Neural cell (in vitro differentiated cells): Measurements from ENCODE around the gene TMEM170B. TPM values are rescaled to one million over a fixed set of nuclear protein-coding genes. Genes with fewer than 3 reads are reported as not detected.

ENCODE experiments used
- H2AFZ ChIP-seq: fragments of 200-600, 300-800 bp; sonication (generic), shearing (Covaris generic); 2 replicates; pipeline ENCODE4 v1.6.0; 2014; ENCODE audit warnings: low read depth, mild to moderate bottlenecking, antibody characterized with exemption, low read length, moderate library complexity
- H3F3A ChIP-seq: fragments of 200-600 bp; shearing (Covaris generic); 2 replicates; pipeline ENCODE4 v1.6.1; 2016; ENCODE audit warnings: mild to moderate bottlenecking, moderate library complexity, mixed read lengths, antibody characterized with exemption, low read length; ENCODE audit not compliant: insufficient read depth, poor library complexity, severe bottlenecking
- H3K27ac ChIP-seq: fragments of 200-600, 300-800 bp; sonication (generic), shearing (Covaris generic); 2 replicates; pipeline ENCODE4 v1.5.1; 2014; ENCODE audit warnings: mild to moderate bottlenecking, low read length, moderate library complexity
- H3K27me3 ChIP-seq: fragments of 300-800, 200-600 bp; sonication (generic), shearing (Covaris generic); 2 replicates; pipeline ENCODE4 v1.6.0; 2014; ENCODE audit warnings: mild to moderate bottlenecking, low read depth, low read length, moderate library complexity; ENCODE audit not compliant: insufficient read depth
- H3K36me3 ChIP-seq: fragments of 300-800, 200-600 bp; sonication (generic), shearing (Covaris generic); 2 replicates; pipeline ENCODE4 v1.5.1; 2014; ENCODE audit warnings: mild to moderate bottlenecking, antibody characterized with exemption, low read length, moderate library complexity; ENCODE audit not compliant: insufficient read depth
- H3K4me2 ChIP-seq: fragments of 300-800, 200-600 bp; sonication (generic), shearing (Covaris generic); 2 replicates; pipeline ENCODE4 v1.6.0; 2014; ENCODE audit warnings: mild to moderate bottlenecking, low read length
- H3K4me3 ChIP-seq: fragments of 300-800, 200-600 bp; sonication (generic), shearing (Covaris generic); 2 replicates; pipeline ENCODE4 v1.5.1; 2014; ENCODE audit warnings: mild to moderate bottlenecking, low read length, moderate library complexity
- H3K79me2 ChIP-seq: fragments of 200-600 bp; shearing (Covaris generic); replicated peaks from 2 replicates; pipeline ENCODE4 v1.6.0; 2014; ENCODE audit warnings: mild to moderate bottlenecking, low read length, moderate library complexity; ENCODE audit not compliant: insufficient read depth
- H3K9ac ChIP-seq: fragments of 300-800, 200-600 bp; sonication (generic), shearing (Covaris generic); 2 replicates; pipeline ENCODE4 v1.6.1; 2016; ENCODE audit warnings: mild to moderate bottlenecking, low read length, mixed read lengths
- H3K9me2 ChIP-seq: fragments of 200-600 bp; shearing (Covaris generic); 2 replicates; pipeline ENCODE4 v1.6.1; 2016; ENCODE audit warnings: mild to moderate bottlenecking, low read length, mixed read lengths; ENCODE audit not compliant: insufficient read depth
- H3K9me3 ChIP-seq: fragments of 200-600, 300-800 bp; sonication (generic), shearing (Covaris generic); 2 replicates; pipeline ENCODE4 v1.6.1; 2016; ENCODE audit warnings: mild to moderate bottlenecking, mixed run types, low read length, moderate library complexity, mixed read lengths
- H4K20me1 ChIP-seq: fragments of 200-600 bp; shearing (Covaris generic); 2 replicates; pipeline ENCODE4 v1.6.1; 2016; ENCODE audit warnings: mild to moderate bottlenecking, mixed run types; ENCODE audit not compliant: insufficient read depth
- CTCF ChIP-seq: fragments of 450-650 bp; IDR thresholded peaks from 2 replicates; pipeline ENCODE4 v1.5.1; 2014; ENCODE audit warnings: antibody characterized with exemption, mild to moderate bottlenecking, moderate library complexity; ENCODE audit not compliant: poor library complexity, severe bottlenecking
- EP300 ChIP-seq: fragments of 450-650 bp; conservative IDR thresholded peaks from 2 replicates; pipeline ENCODE4 v1.6.1; 2014; ENCODE audit warnings: antibody characterized with exemption, mild to moderate bottlenecking, moderate library complexity; ENCODE audit not compliant: poor library complexity, severe bottlenecking
- EZH2 ChIP-seq: fragments of 200-600, 300-800 bp; shearing (Covaris generic), sonication (generic); IDR thresholded peaks from 2 replicates; pipeline ENCODE4 v1.6.1; 2014; ENCODE audit warnings: antibody characterized with exemption, low read length, borderline replicate concordance, mild to moderate bottlenecking; ENCODE audit not compliant: insufficient read depth, poor library complexity, severe bottlenecking
- MXI1 ChIP-seq: fragments of 450-650 bp; conservative IDR thresholded peaks from 2 replicates; pipeline ENCODE4 v1.6.1; 2014; ENCODE audit warnings: antibody characterized with exemption, mild to moderate bottlenecking; ENCODE audit not compliant: poor library complexity, severe bottlenecking
- POLR2AphosphoS5 ChIP-seq: IDR thresholded peaks from 2 replicates; pipeline ENCODE4 v1.6.1; 2012
- RAD21 ChIP-seq: fragments of 450-650 bp; conservative IDR thresholded peaks from 2 replicates; pipeline ENCODE4 v1.6.1; 2014; ENCODE audit warnings: antibody characterized with exemption, mild to moderate bottlenecking, moderate library complexity
- REST ChIP-seq: IDR thresholded peaks from 2 replicates; pipeline ENCODE4 v1.6.1; 2012; ENCODE audit warnings: borderline replicate concordance
- SMC3 ChIP-seq: fragments of 450-650 bp; conservative IDR thresholded peaks from 2 replicates; pipeline ENCODE4 v1.6.1; 2014; ENCODE audit warnings: antibody characterized with exemption, mild to moderate bottlenecking, moderate library complexity; ENCODE audit not compliant: poor library complexity
- TAF1 ChIP-seq: IDR thresholded peaks from 2 replicates; pipeline ENCODE4 v1.6.1; 2012; ENCODE audit warnings: low read depth
- polyA plus RNA-seq: library from polyadenylated mRNA; depleted of rRNA; stranded (reverse); fragments of >200 nt; gene quantifications from 2 replicates; pipeline ENCODE4 v1.2.3, GENCODE V29; 2014

TMEM170B gene
- polyA plus RNA-seq, 1 donor from 2014 or later: 29.1 TPM

- no peaks in the 10 kb centered on the region for H3K36me3 ChIP-seq
- H2AFZ ChIP-seq: no peak overlapping the region
- no peaks in the 10 kb centered on the region for H3K27me3 ChIP-seq
- H3K4me2 ChIP-seq: no peak overlapping the region
- H3K27ac ChIP-seq: no peak overlapping the region
- H3K79me2 ChIP-seq: no peaks in the 10 kb centered on the region
- H3K9me2 ChIP-seq: no peaks in the 10 kb centered on the region
- no peaks in the 10 kb centered on the region for H3K9me3 ChIP-seq
- no peak overlapping the region for H3K9ac ChIP-seq
- no peaks in the 10 kb centered on the region for H4K20me1 ChIP-seq
- no peak overlapping the region for H3K4me3 ChIP-seq
- no peaks in the 10 kb centered on the region for H3F3A ChIP-seq
- no peak for TF ChIP-seq CTCF
- TF ChIP-seq EZH2: no peak
Observed at GRCh38 chr6:11626356-11626755, 88.8 kb downstream of the TMEM170B start.

- H2AFZ ChIP-seq: no peak overlapping the region
- no peak overlapping the region for H3K9ac ChIP-seq
- H3K27ac ChIP-seq: no peak overlapping the region
- H3F3A ChIP-seq: no peaks in the 10 kb centered on the region
- no peaks in the 10 kb centered on the region for H3K36me3 ChIP-seq
- H4K20me1 ChIP-seq: no peaks in the 10 kb centered on the region
- H3K9me2 ChIP-seq: no peaks in the 10 kb centered on the region
- no peaks in the 10 kb centered on the region for H3K27me3 ChIP-seq
- no peak overlapping the region for H3K4me3 ChIP-seq
- no peaks in the 10 kb centered on the region for H3K79me2 ChIP-seq
- TF ChIP-seq EP300: no peak
- no peak for TF ChIP-seq SMC3
- TF ChIP-seq EZH2: no peak
- no peak for TF ChIP-seq REST
- TF ChIP-seq POLR2AphosphoS5: no peak
- TF ChIP-seq TAF1: no peak
- TF ChIP-seq CTCF: no peak
- TF ChIP-seq MXI1: no peak
- no peak for TF ChIP-seq RAD21
- H3K9me3 ChIP-seq: no peaks in the 10 kb centered on the region
- no peak overlapping the region for H3K4me2 ChIP-seq
Observed at GRCh38 chr6:11628562-11628961, 91.0 kb downstream of the TMEM170B start.
